ENCODE results near the gene AOPEP.

AOPEP gene

DNA sequence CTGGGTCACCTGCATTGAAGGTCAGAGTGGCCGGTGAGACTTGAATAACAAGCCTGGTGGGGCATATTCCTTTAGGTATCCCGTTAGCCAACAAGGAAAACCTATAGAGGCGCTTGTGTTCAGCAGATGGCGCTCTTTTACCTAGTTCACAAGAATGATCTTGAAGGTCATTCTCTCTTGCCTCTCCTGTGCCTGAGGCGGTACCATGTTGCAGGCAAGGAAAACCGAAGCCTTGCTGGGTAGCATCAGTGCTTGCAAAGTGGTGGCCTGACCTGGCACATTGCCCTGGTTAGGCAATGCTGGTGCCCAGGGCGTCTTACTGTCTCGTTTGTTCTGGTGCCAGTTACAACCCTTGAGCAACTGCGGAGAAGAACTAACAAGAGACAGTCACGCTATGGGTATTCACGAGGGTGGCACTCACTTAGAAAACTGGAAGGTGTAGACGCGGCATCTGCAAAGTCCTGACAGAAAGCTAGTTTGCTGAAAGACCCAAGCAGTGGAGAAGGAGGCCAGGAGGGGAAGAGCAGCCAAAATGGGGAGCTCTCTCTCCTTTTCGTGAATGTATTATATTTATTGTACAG is 56.7 kb downstream of the AOPEP start:
- no peak for DNase-seq (ENCODE audit: insufficient read length, low spot score)
- peak; percentile 86 for FAIRE-seq
- TF ChIP-seq SPI1 (IDR thresholded peaks at IDR 0.05; ENCODE audit: low read depth, low read length): no peak
- no peak for TF ChIP-seq PAX5 (IDR thresholded peaks at IDR 0.05; ENCODE audit: insufficient read depth, low read length, severe bottlenecking)
- no peak for TF ChIP-seq POLR2A (IDR thresholded peaks at IDR 0.05; ENCODE audit: low read depth, low read length)
- no peak for TF ChIP-seq TAF1 (IDR thresholded peaks at IDR 0.05; ENCODE audit: low read depth, low read length)
- no peak for TF ChIP-seq POU2F2 (IDR thresholded peaks at IDR 0.05; ENCODE audit: low read depth, low read length)
- TF ChIP-seq POLR2AphosphoS5 (IDR thresholded peaks at IDR 0.05; ENCODE audit: low read depth, low read length): no peak

DNA sequence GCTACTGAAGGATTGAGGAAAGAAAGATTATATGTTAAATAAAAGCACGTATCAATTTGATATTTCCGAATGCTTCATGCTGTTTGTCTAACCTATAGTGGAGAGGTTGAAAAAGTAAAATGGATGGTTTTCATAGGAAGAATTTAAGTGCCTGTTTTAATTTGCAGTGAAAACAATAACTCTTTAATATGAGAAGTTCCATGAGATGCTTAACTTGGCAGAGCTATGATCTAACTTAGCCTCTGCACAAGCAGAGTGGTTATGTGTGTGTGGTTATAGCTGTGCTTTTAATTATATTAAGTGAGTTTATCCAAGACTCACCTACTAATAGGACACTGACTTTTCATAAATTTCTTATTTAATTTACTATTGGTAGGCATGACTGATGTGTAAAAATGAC is 57.4 kb downstream of the AOPEP start:
- FAIRE-seq: no peak
- no peak for DNase-seq (ENCODE audit: insufficient read length, low spot score)
- TF ChIP-seq PAX5 (IDR thresholded peaks at IDR 0.05; ENCODE audit: insufficient read depth, low read length, severe bottlenecking) (no peak), SPI1 (IDR thresholded peaks at IDR 0.05; ENCODE audit: low read depth, low read length) (no peak), TAF1 (IDR thresholded peaks at IDR 0.05; ENCODE audit: low read depth, low read length) (no peak), POLR2A (IDR thresholded peaks at IDR 0.05; ENCODE audit: low read depth, low read length) (no peak), POU2F2 (IDR thresholded peaks at IDR 0.05; ENCODE audit: low read depth, low read length) (no peak), POLR2AphosphoS5 (IDR thresholded peaks at IDR 0.05; ENCODE audit: low read depth, low read length) (no peak)

DNA sequence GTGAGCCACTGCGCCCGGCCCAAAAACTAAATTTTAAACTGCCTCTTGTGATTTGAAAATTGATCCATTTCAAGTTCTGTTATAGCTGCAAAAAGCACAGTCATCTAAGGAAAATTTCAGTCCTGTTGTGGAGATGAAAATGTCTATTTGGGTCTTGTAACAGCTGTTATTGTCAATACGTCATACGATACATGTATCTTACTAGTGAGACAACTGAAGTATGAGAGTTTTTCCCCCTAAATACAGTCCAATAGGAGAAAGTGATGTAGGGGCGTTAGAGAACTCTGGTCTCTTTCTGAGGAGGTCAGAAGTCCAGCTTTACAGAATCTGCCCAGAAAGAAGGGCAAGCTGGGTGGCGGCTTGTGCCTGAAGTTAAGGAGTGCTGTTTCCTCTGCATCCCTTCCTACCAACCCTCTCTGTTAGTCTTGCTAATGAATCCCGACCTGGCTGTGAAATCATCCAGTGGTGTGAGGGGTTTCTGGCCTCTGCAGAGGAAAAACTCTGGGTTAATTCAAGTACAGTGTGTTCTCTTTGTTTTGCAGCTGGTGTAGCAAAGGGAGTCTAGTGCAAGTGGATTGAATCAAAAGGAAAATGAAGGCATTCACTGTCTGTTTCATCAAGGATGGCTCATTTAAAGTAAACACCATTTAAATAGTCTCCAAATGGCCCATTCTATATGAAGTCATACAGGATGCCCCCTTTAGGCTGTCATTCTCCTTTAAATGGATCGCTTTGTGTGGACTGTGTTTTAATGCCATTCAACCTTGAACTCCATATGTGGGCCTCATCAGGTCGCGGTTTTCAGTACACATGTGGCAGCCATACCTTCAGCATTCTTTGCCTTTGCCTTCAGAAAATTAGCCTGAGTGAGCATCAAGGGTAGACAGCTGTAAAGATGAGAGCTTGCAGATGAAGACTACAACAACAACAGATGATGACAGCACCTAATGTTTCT is 59.0 kb downstream of the AOPEP start:
- TF ChIP-seq POU2F2 (IDR thresholded peaks at IDR 0.05; ENCODE audit: low read depth, low read length) (no peak), POLR2A (IDR thresholded peaks at IDR 0.05; ENCODE audit: low read depth, low read length) (no peak), TAF1 (IDR thresholded peaks at IDR 0.05; ENCODE audit: low read depth, low read length) (no peak), PAX5 (IDR thresholded peaks at IDR 0.05; ENCODE audit: insufficient read depth, low read length, severe bottlenecking) (no peak), SPI1 (IDR thresholded peaks at IDR 0.05; ENCODE audit: low read depth, low read length) (no peak), POLR2AphosphoS5 (IDR thresholded peaks at IDR 0.05; ENCODE audit: low read depth, low read length) (no peak)
- DNase-seq (ENCODE audit: insufficient read length, low spot score): no peak
- no peak for FAIRE-seq

DNA sequence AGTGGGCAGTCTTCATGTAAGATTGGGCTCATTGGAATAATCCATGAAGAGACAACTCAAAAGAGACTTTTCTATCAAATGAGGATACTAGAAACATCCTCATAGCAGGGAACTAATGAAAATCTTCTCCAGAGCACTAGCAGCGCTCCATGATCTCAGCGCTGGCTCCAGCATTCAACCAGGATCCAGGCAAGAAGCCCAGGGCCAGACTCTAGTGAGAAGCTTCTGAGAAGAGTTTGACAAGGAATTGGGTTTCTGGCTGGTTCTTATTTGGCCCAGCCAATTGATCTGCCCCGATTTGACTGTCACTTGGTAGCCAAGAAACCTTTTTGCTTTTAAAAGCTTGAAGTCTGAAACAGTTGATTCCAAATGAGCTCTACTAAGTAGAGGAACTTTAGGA is 60.1 kb downstream of the AOPEP start:
- DNase-seq (ENCODE audit: insufficient read length, low spot score) (no peak), FAIRE-seq (no peak)
- TF ChIP-seq POLR2A (IDR thresholded peaks at IDR 0.05; ENCODE audit: low read depth, low read length): no peak
- no peak for TF ChIP-seq POU2F2 (IDR thresholded peaks at IDR 0.05; ENCODE audit: low read depth, low read length)
- TF ChIP-seq PAX5 (IDR thresholded peaks at IDR 0.05; ENCODE audit: insufficient read depth, low read length, severe bottlenecking): no peak
- no peak for TF ChIP-seq POLR2AphosphoS5 (IDR thresholded peaks at IDR 0.05; ENCODE audit: low read depth, low read length)
- no peak for TF ChIP-seq SPI1 (IDR thresholded peaks at IDR 0.05; ENCODE audit: low read depth, low read length)
- TF ChIP-seq TAF1 (IDR thresholded peaks at IDR 0.05; ENCODE audit: low read depth, low read length): no peak

DNA sequence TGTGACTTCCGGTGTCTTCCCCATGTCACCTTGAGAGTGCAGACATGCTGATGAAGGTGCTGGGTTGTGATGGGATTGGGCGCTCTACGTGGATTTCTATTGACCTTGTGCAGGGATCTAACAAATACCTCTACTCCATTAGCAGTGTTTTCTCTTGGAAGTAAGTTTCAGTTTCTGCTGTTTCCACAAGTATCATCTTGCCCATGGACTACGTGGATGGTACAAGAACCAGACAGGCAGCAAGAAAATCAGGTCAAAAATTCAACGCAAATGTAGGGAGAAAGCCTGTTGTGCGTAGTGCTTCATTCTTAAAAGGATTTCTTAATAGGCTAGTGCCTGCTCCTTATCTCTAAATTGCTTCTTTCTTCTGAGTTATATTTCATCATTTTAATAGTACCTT is 60.8 kb downstream of the AOPEP start:
- FAIRE-seq: peak; percentile 48
- no peak for TF ChIP-seq SPI1 (IDR thresholded peaks at IDR 0.05; ENCODE audit: low read depth, low read length)
- TF ChIP-seq POLR2AphosphoS5 (IDR thresholded peaks at IDR 0.05; ENCODE audit: low read depth, low read length): no peak
- no peak for TF ChIP-seq POU2F2 (IDR thresholded peaks at IDR 0.05; ENCODE audit: low read depth, low read length)
- no peak for TF ChIP-seq POLR2A (IDR thresholded peaks at IDR 0.05; ENCODE audit: low read depth, low read length)
- TF ChIP-seq PAX5 (IDR thresholded peaks at IDR 0.05; ENCODE audit: insufficient read depth, low read length, severe bottlenecking): no peak
- TF ChIP-seq TAF1 (IDR thresholded peaks at IDR 0.05; ENCODE audit: low read depth, low read length): no peak

DNA sequence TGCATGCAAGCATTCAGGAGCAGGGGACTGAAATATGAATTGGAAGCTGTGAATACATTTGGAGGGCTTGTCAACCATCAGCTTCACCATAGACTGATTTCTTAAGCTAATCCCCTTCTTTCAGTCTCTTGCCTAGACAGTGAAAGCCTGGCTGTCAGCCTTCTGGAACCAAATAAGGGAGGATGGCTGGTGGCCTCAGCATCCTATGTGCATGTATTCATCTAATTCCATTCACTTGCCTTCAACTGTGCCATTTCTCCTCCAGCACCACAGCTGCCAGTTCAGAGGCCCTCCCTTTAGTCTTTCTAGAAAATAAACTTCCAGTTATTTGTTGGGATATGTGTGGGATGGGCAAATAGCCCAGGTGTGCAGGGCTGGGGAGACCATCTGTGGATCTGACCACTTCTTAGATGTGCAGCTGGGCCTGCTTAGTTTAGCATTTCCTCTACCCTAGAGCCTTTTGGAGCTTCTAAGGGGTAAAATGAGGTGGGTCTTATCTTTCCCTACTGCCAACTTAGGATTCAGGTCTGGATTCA is 62.1 kb downstream of the AOPEP start:
- TF ChIP-seq TAF1 (IDR thresholded peaks at IDR 0.05; ENCODE audit: low read depth, low read length): no peak
- no peak for TF ChIP-seq POLR2AphosphoS5 (IDR thresholded peaks at IDR 0.05; ENCODE audit: low read depth, low read length)
- TF ChIP-seq POLR2A (IDR thresholded peaks at IDR 0.05; ENCODE audit: low read depth, low read length): no peak
- no peak for TF ChIP-seq POU2F2 (IDR thresholded peaks at IDR 0.05; ENCODE audit: low read depth, low read length)
- TF ChIP-seq SPI1 (IDR thresholded peaks at IDR 0.05; ENCODE audit: low read depth, low read length): no peak
- TF ChIP-seq PAX5 (IDR thresholded peaks at IDR 0.05; ENCODE audit: insufficient read depth, low read length, severe bottlenecking): no peak
- FAIRE-seq: no peak
- no peak for DNase-seq (ENCODE audit: insufficient read length, low spot score)

More for the DNA sequence above, 60.8 kb downstream of the AOPEP start:
- DNase-seq (ENCODE audit: insufficient read length, low spot score): no peak

DNA sequence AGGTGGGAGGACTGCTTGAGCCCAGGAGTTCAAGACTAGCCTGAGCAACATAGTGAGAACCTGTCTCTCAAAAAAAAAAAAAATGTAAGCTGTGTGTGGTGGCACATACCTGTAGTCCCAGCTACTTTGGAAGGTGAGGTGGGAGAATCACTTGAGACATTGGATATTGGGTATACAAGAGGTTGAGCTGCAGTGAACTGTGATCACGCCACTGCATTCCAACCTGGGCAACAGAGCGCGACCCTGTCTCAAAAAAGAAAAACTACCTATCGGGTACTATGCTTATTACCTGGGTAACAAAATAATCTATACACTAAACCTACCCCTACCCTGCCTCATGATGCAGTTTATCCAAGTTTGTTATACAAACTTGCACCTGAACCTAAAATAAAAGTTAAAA is 64.9 kb downstream of the AOPEP start:
- no peak for DNase-seq (ENCODE audit: insufficient read length, low spot score)
- no peak for FAIRE-seq
- no peak for TF ChIP-seq POU2F2 (IDR thresholded peaks at IDR 0.05; ENCODE audit: low read depth, low read length)
- no peak for TF ChIP-seq POLR2AphosphoS5 (IDR thresholded peaks at IDR 0.05; ENCODE audit: low read depth, low read length)
- TF ChIP-seq TAF1 (IDR thresholded peaks at IDR 0.05; ENCODE audit: low read depth, low read length): no peak
- no peak for TF ChIP-seq SPI1 (IDR thresholded peaks at IDR 0.05; ENCODE audit: low read depth, low read length)
- no peak for TF ChIP-seq PAX5 (IDR thresholded peaks at IDR 0.05; ENCODE audit: insufficient read depth, low read length, severe bottlenecking)
- TF ChIP-seq POLR2A (IDR thresholded peaks at IDR 0.05; ENCODE audit: low read depth, low read length): no peak

DNA sequence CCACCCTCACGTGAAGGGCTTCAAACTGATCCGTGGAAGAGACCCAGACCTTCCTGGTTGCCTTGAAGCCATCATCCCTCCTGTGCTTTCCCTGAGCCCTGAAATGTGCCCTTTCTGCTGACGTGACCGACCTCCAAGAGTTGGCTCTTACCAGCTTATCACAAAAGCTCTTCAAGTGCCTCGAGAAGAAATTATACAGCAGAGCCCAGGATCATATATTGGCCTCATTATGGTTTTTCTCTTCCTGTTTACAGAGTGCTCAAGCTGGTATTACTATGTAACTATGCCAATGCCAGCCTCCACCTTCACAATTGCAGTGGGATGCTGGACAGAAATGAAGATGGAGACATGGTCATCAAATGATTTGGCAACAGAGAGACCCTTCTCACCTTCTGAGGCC is 66.0 kb downstream of the AOPEP start:
- TF ChIP-seq PAX5 (IDR thresholded peaks at IDR 0.05; ENCODE audit: insufficient read depth, low read length, severe bottlenecking): no peak
- TF ChIP-seq POU2F2 (IDR thresholded peaks at IDR 0.05; ENCODE audit: low read depth, low read length): no peak
- TF ChIP-seq TAF1 (IDR thresholded peaks at IDR 0.05; ENCODE audit: low read depth, low read length): no peak
- TF ChIP-seq SPI1 (IDR thresholded peaks at IDR 0.05; ENCODE audit: low read depth, low read length): no peak
- TF ChIP-seq POLR2A (IDR thresholded peaks at IDR 0.05; ENCODE audit: low read depth, low read length): no peak
- TF ChIP-seq POLR2AphosphoS5 (IDR thresholded peaks at IDR 0.05; ENCODE audit: low read depth, low read length): no peak
- FAIRE-seq (no peak), DNase-seq (ENCODE audit: insufficient read length, low spot score) (no peak)

All from GM12891 (cell line).